Nucleus accumbens (tissue), 56 donors: ENCODE measurements around the gene CACNG1.

ENCODE experiments used
- DNase-seq, 56 donors: peaks; one replicate each; lab custom pipeline; 2025; lab: John Stamatoyannopoulos, UW

CACNG1 gene, protein sequence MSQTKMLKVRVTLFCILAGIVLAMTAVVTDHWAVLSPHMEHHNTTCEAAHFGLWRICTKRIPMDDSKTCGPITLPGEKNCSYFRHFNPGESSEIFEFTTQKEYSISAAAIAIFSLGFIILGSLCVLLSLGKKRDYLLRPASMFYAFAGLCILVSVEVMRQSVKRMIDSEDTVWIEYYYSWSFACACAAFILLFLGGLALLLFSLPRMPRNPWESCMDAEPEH

GRCh38 chr17:67044016-67044772 is at the start of gene CACNG1:
CACNG1 (plus strand) TSS chr17:67044554; CDS start chr17:67044661, 107 bp downstream.
- no peak for DNase-seq

DNA sequence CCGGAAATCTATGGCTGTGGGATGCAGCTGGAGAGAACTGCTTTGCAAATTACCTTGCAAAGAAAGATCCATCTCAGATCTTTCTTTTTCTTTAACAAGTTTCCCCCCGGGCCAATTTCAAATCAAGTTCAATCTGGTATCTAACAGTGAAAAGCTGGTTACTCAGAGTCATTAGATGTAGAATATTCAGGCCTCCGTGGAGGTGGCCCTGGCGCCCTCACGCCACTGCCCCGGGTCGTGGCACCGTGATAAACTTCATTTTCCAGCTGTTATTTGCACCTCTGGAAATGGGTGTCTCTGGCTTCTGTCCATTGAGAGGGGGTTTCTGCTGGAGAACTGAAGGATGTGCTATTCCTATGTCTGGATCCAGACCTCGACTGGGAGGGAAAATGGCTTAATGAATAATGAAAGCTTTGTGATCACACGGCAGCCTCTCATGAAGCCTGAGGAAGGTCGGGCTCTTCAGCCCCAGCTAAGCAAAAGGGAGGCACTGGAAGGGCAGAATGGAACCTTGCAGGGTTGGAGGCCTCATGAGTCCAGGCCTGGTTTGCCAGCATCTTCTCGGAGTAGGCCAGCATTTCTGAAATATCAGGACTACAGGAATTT is 49.3 kb upstream of the CACNG1 start:
- DNase-seq: no peak

DNA sequence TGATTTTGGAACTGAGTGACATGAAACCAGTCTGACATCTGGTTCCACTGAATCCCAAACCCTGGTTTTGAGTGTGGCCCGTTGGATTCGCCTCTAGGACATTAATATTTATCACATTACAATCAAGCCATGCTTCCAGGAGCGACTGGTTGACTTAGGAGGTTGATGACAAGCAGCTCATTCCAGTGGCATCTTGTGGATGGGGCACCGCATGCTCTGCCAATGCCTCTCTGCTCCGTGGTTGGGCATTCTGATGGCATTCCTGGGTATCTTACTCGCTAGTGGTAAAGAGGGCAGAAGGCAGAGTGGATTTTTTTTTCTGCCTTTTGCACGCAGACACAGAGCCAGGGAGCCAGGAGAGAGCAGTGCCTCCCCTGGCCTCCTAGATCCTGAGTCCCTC is 48.4 kb upstream of the CACNG1 start:
- DNase-seq: no peak

DNA sequence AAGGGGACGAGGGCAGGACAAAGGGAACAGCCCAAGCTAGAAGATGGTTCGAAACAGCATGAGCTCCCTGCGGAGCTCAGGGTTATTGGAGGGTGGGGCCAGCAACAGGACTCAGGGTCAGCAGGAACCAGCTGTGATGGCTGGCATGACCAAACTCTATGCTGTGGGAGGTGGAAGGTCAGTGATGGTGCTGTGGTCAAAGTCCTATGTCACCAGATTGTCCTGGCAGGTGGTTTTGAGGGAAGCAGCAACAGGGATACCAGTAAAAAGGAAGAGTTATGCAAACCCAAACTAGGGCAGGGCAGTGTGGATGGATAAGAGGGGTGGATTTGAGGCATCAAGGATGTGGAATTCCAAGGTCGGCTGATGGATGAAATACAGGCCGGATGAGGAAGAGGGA is 47.4 kb upstream of the CACNG1 start:
- DNase-seq: no peak

DNA sequence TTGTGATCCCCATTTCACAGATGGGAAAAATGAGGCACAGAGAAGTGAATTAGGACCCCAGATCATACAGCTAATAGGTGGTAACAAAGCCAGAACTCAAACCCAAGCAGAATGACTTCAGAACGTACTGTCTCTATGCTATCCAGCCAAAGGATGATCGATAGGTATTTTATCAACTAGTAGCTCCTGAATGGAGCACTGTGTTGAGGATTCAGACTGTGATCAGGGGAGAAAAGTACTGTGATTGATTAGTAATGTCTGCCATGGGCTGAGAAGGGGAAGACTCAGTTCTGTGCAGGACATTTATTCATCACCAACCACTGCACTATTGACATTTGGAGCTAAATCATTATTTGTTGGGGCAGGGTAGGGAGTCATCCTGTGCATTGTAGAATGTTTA is 41.1 kb upstream of the CACNG1 start:
- no peak for DNase-seq

GRCh38 chr17:67004181-67004580 is 40.2 kb upstream of the CACNG1 start:
- DNase-seq: no peak

GRCh38 chr17:67007266-67007665 is 37.1 kb upstream of the CACNG1 start:
- DNase-seq: no peak

GRCh38 chr17:67008101-67008500 is 36.3 kb upstream of the CACNG1 start:
- no peak for DNase-seq

DNA sequence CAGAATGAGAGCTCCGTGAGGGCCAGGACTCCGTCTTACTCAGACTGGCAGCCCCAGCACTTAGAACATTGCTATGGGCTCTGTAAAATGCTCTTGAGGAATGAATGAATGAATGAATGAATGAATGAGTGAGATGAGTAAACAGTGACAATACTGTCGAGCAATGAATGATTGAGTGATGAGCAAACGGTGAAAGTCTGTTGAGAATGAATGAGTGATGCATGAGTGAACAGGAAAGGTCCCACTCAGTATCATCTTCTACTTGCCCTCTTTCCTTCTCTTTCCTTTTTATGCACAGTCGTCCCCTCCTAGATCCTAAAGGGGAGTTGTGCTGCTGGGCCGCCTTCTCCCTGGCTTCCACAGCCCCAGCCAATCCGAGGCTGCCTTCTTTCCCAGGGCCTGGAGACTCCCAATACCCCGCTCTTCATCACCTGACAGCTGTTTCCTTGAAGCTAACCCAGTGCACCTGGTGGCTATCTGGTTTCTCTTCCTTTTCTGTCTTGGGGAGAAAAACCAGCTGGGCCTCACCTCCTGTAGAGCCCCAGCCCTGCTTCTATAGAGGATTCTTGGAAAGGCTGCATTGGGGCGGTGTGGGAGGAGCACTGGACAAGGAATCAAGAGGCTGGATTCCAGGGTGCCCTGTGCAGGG is 32.7 kb upstream of the CACNG1 start:
- DNase-seq: no peak

DNA sequence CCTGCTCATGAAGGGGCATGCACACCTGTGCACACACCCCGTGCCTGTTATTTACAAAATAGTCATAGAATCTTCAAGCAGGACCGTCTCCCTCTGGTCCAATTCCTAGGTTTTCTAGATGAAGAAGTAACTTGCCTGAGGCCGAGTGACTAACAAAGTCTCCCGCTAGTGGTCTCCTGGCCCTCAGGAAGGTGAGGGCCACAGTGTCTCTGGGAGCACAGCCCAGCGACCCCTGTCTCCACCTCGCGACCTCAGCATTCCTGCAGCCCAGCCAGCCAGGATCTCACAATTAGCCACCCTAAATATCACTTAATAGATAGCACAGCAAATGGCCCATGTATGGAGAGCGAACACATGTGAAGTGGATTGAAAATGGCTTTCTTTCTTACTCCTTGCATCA is 30.5 kb upstream of the CACNG1 start:
- no peak for DNase-seq

- DNase-seq: no peak
These were observed 29.4 kb upstream of the CACNG1 start for GRCh38 chr17:67015001-67015400.

DNA sequence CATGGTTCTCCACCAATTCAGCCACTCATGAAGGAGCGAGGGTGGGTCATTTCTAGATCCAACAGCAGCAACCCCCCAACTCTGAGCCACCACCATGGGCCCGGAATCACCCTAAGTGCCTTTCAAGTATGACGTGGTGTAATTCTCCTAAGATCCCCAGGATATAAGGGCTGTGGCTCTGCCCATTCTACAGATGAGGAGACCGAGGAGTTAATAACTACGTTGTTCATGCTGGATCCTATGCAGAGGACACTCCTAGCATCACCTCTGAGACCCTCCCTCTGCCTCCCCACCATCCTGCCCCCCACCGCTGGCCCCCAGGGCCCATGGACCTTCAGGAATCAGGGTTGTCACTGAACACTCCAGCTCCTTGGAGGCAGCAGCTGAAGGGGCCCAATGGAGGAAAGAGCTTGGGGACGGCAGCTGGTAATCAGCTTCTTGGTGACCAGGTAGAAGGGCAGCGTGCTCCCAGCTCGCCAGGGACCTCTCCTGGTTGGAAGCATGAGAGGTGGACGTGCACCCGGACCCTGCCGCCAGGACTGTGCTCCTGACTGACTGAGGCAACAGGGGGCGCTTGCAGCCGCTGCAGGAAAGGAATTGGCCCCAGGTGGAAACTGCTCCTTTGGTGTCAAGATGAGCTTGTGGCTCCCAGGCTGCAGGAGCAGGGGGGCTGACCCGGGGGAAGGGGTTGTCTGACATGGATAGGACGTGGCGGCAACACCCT is 28.2 kb upstream of the CACNG1 start:
- DNase-seq: no peak

DNA sequence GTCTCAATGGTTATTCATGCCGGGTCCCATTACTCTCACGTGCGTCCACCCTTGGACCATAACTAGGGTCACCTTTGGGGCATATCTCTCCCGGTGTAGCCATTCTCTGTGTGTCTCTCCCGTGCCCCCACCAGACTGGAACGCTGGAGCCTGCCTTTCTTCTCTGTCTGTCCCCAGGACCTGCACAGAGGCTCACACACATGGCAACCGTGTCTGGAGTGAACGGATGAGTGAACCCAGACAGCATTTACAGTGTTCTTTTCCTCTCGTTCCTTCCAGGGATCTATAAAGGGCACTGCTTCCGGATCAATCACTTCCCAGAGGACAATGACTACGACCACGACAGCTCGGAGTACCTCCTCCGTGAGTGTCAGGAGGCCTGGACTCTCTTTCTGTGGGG is 26.4 kb upstream of the CACNG1 start:
- no peak for DNase-seq

DNA sequence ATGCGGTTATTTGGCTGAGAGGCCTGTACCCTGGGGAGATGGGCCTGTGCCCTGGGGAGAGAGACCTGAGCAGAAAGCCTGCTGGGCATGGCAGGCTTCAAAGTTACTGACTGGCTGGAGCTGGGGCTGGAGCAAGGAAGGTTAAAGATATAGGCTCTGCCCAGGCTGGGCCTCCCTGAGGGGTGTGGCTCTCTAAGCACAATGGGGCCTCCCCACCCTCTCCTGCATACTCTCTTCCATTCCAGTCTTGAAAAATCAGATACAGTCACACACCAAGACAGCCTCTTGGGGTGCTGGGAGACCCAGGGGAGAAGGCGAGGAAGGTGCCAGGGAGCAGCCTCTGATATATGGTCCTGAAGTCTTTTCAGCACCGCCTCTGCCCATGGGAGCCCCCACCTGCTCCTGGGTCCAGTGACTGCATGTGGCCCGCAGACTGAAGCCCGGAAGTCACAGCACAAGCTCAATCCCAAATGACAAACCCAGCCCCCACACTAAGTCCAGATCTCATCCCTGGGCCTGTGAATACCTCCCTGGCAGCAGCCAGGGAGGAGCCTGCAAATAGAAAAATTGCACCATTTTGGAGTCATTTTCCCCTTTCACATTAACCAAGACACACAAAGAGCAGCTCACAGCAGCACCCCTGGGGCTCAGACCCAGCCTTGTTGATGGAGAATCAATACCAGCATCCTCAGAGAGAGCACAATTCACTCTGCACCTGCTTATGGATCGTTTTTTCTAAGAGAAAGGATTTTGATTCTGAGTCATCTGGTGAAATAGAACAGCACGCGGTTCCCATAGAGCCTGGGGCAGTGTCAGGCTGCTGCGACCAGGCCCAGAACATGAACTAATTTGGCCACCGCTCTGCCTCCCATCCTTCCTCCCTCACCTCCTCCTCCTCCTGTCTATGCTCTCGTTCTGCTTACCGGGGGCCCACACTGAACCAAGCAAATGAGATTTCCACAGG is 25.6 kb upstream of the CACNG1 start:
- DNase-seq: no peak

GRCh38 chr17:67019809-67020208 is 24.5 kb upstream of the CACNG1 start:
- no peak for DNase-seq

DNA sequence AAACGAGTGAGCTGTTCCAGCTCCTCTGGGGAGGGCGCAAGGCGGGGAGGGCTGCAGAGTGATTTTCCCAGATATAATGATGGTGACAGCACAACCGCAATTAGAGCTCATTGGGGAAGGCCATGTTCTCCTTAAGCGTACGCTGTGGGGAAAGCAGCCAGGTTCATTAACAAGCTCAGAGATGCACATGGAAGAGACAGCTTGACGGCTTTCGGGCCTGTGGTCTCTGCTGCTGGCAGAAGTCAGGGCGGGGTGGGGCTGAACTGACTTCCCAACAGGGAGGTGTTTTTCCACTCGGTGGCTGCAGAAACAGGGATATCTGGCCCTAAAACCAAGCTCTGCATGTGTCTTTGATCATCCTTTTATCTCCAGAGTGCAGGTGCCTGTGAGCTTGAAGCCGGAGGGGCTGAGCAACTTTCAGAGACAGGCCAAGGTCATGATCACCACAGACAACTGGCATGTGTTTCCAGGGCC is 24.0 kb upstream of the CACNG1 start:
- DNase-seq: peak in 19 of 56 donors; percentile 1 to 53 (median 22)

DNA sequence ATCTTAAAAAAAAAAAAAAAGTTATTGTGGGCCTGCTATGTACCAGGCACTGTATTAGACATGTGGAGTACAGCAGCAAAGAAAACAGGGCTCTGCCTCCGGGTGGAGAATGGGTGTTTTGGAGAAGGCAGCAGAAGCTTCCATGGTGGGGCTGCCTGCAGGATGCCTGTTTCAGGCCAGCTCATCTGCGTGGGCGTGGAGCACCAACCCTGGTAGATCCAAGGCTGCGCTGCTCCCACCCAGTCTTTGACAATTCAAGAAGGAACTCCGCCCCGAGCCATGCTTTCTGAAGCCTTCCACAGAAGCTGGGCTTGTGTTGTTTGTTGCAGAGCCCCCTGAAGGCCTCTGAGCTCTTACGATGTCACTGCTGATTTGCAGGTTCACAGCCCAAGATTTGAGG is 23.2 kb upstream of the CACNG1 start:
- DNase-seq: peak in 31 of 56 donors; percentile 6 to 83 (median 41)

- no peak for DNase-seq
These were observed 22.5 kb upstream of the CACNG1 start for GRCh38 chr17:67021743-67022450.

DNA sequence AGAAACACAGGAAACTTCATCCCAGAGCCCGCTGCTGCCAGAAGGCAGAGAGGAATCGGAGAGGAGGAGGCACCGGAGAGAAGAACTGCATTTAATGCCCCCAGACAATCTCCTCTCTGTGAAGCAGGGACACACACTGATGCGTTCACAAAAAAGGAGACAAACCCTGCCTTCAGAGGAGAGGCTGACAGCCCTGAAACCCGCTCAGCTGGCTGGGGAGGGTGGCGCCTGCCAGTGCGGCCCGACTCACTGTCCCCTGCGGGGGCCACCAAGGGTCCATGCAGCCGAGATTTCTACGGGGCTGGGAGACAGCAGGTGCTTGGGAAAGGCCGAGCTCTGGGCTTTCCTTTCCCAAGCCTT is 21.9 kb upstream of the CACNG1 start:
- DNase-seq: peak in 26 of 56 donors; percentile 3 to 52 (median 16)
